Measurements from ENCODE around the gene PPM1E. TPM values are rescaled to one million over a fixed set of nuclear protein-coding genes. Genes with fewer than 3 reads are reported as not detected.

Gene PPM1E
- total and polyA plus RNA-seq, 2 donors (not counting 1 experiment from before 2014, with no cell fraction given): not detected

GRCh38 chr17:58920773-58921172, 165.1 kb downstream of the PPM1E start:
- Histone ChIP-seq H3K4me1 (ENCODE audit: control insufficient read depth in 2 of 2, insufficient read depth in 2 of 2, low read length in 2 of 2) (no peaks in the 10 kb centered on the region), H3K9ac (ENCODE audit: low read length) (no peak overlapping the region), H4K20me1 (ENCODE audit: control insufficient read depth, insufficient read depth, low read length, poor library complexity, severe bottlenecking) (no peaks in the 10 kb centered on the region), H3K79me2 (ENCODE audit: control insufficient read depth, insufficient read depth, low read length) (no peaks in the 10 kb centered on the region), H3K27me3 (replicated peaks in 1 of 4; ENCODE audit: control extremely low read depth in 1 of 4, control insufficient read depth in 3 of 4, insufficient read depth in 4 of 4, low read length in 3 of 4) (no peaks in the 10 kb centered on the region), H2AFZ (ENCODE audit: insufficient read depth, low read depth, low read length, poor library complexity, severe bottlenecking) (no peak overlapping the region), H3K36me3 (replicated peaks in 1 of 2; ENCODE audit: control extremely low read depth in 1 of 2, control insufficient read depth in 1 of 2, extremely low read depth in 1 of 2, insufficient read depth in 2 of 2, low read length in 1 of 2) (no peaks in the 10 kb centered on the region), H3K9me3 (ENCODE audit: control extremely low read depth in 1 of 3, control insufficient read depth in 2 of 3, insufficient read depth in 1 of 3, low read length in 2 of 3) (no peaks in the 10 kb centered on the region), H3K27ac (ENCODE audit: low read length in 2 of 2) (no peak overlapping the region), H3K4me2 (replicated peaks; ENCODE audit: low read depth, low read length, poor library complexity, severe bottlenecking) (no peak overlapping the region), H3K4me3 (ENCODE audit: control extremely low read depth in 1 of 5, extremely low read depth in 1 of 5, insufficient read depth in 1 of 5, low read depth in 2 of 5, low read length in 4 of 5) (no peak overlapping the region)
- ChIA-PET POLR2A (no interaction called here), CTCF (no interaction called here)
- H3K4me1 Mint-ChIP-seq: peaks cover 9% of the 10 kb centered on the region
- intact Hi-C loops (cut with micrococcal nuclease): no loop called here
- ATAC-seq (ENCODE audit: low read depth) (no peak), DNase-seq (no peak)
- no peak overlapping the region for H3K27ac Mint-ChIP-seq
- no peak overlapping the region for H3K4me3 Mint-ChIP-seq
- no peaks in the 10 kb centered on the region for H3K9me3 Mint-ChIP-seq (ENCODE audit: insufficient read depth)
- no peaks in the 10 kb centered on the region for H3K27me3 Mint-ChIP-seq
- TF ChIP-seq CTCF (IDR thresholded peaks at IDR 0.05) (no peak), EZH2 (IDR thresholded peaks at IDR 0.05; ENCODE audit: borderline replicate concordance, insufficient read depth, low read depth, low read length, poor library complexity, severe bottlenecking) (no peak)

- no peak overlapping the region for H3K4me3 ChIP-seq (ENCODE audit: control extremely low read depth in 1 of 5, extremely low read depth in 1 of 5, insufficient read depth in 1 of 5, low read depth in 2 of 5, low read length in 4 of 5)
- no peaks in the 10 kb centered on the region for H3K79me2 ChIP-seq (ENCODE audit: control insufficient read depth, insufficient read depth, low read length)
- ChIA-PET POLR2A (no interaction called here), CTCF (no interaction called here)
- Mint-ChIP-seq H3K9me3 (ENCODE audit: insufficient read depth) (no peaks in the 10 kb centered on the region), H3K4me3 (no peak overlapping the region), H3K4me1 (no peaks in the 10 kb centered on the region), H3K27ac (no peak overlapping the region), H3K27me3 (peaks cover 5% of the 10 kb centered on the region)
- H3K27me3 ChIP-seq (replicated peaks in 1 of 4; ENCODE audit: control extremely low read depth in 1 of 4, control insufficient read depth in 3 of 4, insufficient read depth in 4 of 4, low read length in 3 of 4): peaks cover 0 to 3% (median 0%) of the 10 kb centered on the region in 4 experiments
- H3K9me3 ChIP-seq (ENCODE audit: control extremely low read depth in 1 of 3, control insufficient read depth in 2 of 3, insufficient read depth in 1 of 3, low read length in 2 of 3): no peaks in the 10 kb centered on the region
- no peaks in the 10 kb centered on the region for H3K4me1 ChIP-seq (ENCODE audit: control insufficient read depth in 2 of 2, insufficient read depth in 2 of 2, low read length in 2 of 2)
- DNase-seq (no peak), ATAC-seq (ENCODE audit: low read depth) (no peak)
- intact Hi-C loops (cut with micrococcal nuclease): no loop called here
- H3K4me2 ChIP-seq (replicated peaks; ENCODE audit: low read depth, low read length, poor library complexity, severe bottlenecking): no peak overlapping the region
- no peaks in the 10 kb centered on the region for H4K20me1 ChIP-seq (ENCODE audit: control insufficient read depth, insufficient read depth, low read length, poor library complexity, severe bottlenecking)
- no CpG with 5 or more reads among the region's 3 CpGs for WGBS (ENCODE audit: insufficient coverage)
- no peak overlapping the region for H3K27ac ChIP-seq (ENCODE audit: low read length in 2 of 2)
- TF ChIP-seq EZH2 (IDR thresholded peaks at IDR 0.05; ENCODE audit: borderline replicate concordance, insufficient read depth, low read depth, low read length, poor library complexity, severe bottlenecking) (no peak), CTCF (IDR thresholded peaks at IDR 0.05) (no peak)
- H2AFZ ChIP-seq (ENCODE audit: insufficient read depth, low read depth, low read length, poor library complexity, severe bottlenecking): no peak overlapping the region
- H3K9ac ChIP-seq (ENCODE audit: low read length): no peak overlapping the region
- H3K36me3 ChIP-seq (replicated peaks in 1 of 2; ENCODE audit: control extremely low read depth in 1 of 2, control insufficient read depth in 1 of 2, extremely low read depth in 1 of 2, insufficient read depth in 2 of 2, low read length in 1 of 2): no peaks in the 10 kb centered on the region
Measured at GRCh38 chr17:58932956-58933355, 177.3 kb downstream of the PPM1E start.

All from B cell (primary cell).